Prostate gland (tissue), 2 donors: ENCODE results near the gene DUSP1. TPM values are rescaled to one million over a fixed set of nuclear protein-coding genes. Genes with fewer than 3 reads are reported as not detected.

Experiments
- DNase-seq: peaks from one replicate; pipeline ENCODE4 v3.0.0-alpha.2; 2019; ENCODE audit warnings: low spot score
- H3K27ac ChIP-seq, 2 donors: fragments of 200-600 bp; sonication (generic); 2 replicates each; pipeline ENCODE4 v1.5.1; 2017 to 2019
- H3K27me3 ChIP-seq: fragments of 200-600 bp; sonication (generic); replicated peaks from 2 replicates; pipeline ENCODE4 v1.5.1; 2019; ENCODE audit not compliant: insufficient read depth
- H3K36me3 ChIP-seq, 2 donors: fragments of 200-600 bp; sonication (generic); 1 replicate in 1 of 2; 2 replicates in 1 of 2; pipeline versions ENCODE4 v1.5.1 to v1.8.1; 2017 to 2019
- H3K4me1 ChIP-seq: fragments of 200-600 bp; sonication (generic); replicated peaks from 2 replicates; pipeline ENCODE4 v1.5.1; 2019
- H3K4me3 ChIP-seq, 2 donors: fragments of 200-600 bp; sonication (generic); 2 replicates each; pipeline ENCODE4 v1.5.1; 2017 to 2019
- H3K9me3 ChIP-seq: fragments of 200-600 bp; sonication (generic); 2 replicates; pipeline ENCODE4 v1.5.1; 2017
- POLR2A ChIP-seq: fragments of 450-650 bp; IDR thresholded peaks from one replicate; pipeline ENCODE4 v1.6.1; 2016; ENCODE audit warnings: antibody characterized with exemption, mild to moderate bottlenecking
- POLR2AphosphoS5 ChIP-seq: sonication (generic); formaldehyde crosslinking; IDR thresholded peaks from one replicate; pipeline ENCODE4 v1.6.1; 2017; ENCODE audit warnings: antibody characterized with exemption
- WGBS: methylation state at CpG from one replicate; pipeline ENCODE4 v1.1.5; 2018; 5-methylcytosine and 5-hydroxymethylcytosine counted together
- intact Hi-C: fragments of 100-400 bp; cut with DNase I; formaldehyde crosslinking; loops from one replicate; pipeline ENCODE4 v1.14.2; 2022
- total RNA-seq, 2 donors: library from RNA; depleted of rRNA; stranded (reverse); fragments of >200 nt; gene quantifications; one replicate each; pipeline ENCODE4 v1.1.0, GENCODE V29; 2016
- TF ChIP-seq, protein P1 (sequence below), 4 experiments: fragments of 200-600 bp in 2 of 4; fragments of 450-650 bp in 2 of 4; sonication (generic) in 2 of 4; IDR thresholded peaks; 1 replicate in 3 of 4; 2 replicates in 1 of 4; pipeline ENCODE4 v1.5.1; 2016 to 2019; ENCODE audit warnings: antibody characterized with exemption in 4 of 4, mild to moderate bottlenecking in 2 of 4, moderate library complexity in 2 of 4

Gene DUSP1, protein sequence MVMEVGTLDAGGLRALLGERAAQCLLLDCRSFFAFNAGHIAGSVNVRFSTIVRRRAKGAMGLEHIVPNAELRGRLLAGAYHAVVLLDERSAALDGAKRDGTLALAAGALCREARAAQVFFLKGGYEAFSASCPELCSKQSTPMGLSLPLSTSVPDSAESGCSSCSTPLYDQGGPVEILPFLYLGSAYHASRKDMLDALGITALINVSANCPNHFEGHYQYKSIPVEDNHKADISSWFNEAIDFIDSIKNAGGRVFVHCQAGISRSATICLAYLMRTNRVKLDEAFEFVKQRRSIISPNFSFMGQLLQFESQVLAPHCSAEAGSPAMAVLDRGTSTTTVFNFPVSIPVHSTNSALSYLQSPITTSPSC
- total RNA-seq: 100 to 1,000 TPM; 559 to 659 TPM

GRCh38 chr5:172770675-172771438, at the start of gene DUSP1:
DUSP1 (minus strand) TSS chr5:172771195; CDS start chr5:172770952, 243 bp downstream.
- Histone ChIP-seq H3K4me3 (peak within 1 kb of the TSS; percentile 76 to 92), H3K9me3 (no peaks in the 10 kb centered on the region), H3K4me1 (peaks cover 17% of the 10 kb centered on the region), H3K27me3 (no peaks in the 10 kb centered on the region), H3K27ac (peak within 1 kb of the TSS; percentile 98 to 100), H3K36me3 (peaks cover 12 to 22% of the 10 kb centered on the region in 2 donors)
- DNase-seq: peak; percentile 99
- WGBS: under 1% methylated on average over 44 of the region's 89 CpGs
- intact Hi-C loops: loop anchor here (1.0 kb wide), 1 partner anchor 133 kb away; no protein-coding TSS in a partner anchor
- TF ChIP-seq, protein P1, sequence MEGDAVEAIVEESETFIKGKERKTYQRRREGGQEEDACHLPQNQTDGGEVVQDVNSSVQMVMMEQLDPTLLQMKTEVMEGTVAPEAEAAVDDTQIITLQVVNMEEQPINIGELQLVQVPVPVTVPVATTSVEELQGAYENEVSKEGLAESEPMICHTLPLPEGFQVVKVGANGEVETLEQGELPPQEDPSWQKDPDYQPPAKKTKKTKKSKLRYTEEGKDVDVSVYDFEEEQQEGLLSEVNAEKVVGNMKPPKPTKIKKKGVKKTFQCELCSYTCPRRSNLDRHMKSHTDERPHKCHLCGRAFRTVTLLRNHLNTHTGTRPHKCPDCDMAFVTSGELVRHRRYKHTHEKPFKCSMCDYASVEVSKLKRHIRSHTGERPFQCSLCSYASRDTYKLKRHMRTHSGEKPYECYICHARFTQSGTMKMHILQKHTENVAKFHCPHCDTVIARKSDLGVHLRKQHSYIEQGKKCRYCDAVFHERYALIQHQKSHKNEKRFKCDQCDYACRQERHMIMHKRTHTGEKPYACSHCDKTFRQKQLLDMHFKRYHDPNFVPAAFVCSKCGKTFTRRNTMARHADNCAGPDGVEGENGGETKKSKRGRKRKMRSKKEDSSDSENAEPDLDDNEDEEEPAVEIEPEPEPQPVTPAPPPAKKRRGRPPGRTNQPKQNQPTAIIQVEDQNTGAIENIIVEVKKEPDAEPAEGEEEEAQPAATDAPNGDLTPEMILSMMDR (IDR thresholded peaks at IDR 0.05): peak in 2 of 4 experiments; percentile 63 to 64
- peak; percentile 100 for TF ChIP-seq POLR2AphosphoS5
- TF ChIP-seq POLR2A: peak; percentile 99

GRCh38 chr5:172820046-172820767, 49.2 kb upstream of the DUSP1 start:
- Histone ChIP-seq H3K4me3 (no peak overlapping the region), H3K4me1 (peaks cover 4% of the 10 kb centered on the region), H3K9me3 (no peaks in the 10 kb centered on the region), H3K27me3 (no peaks in the 10 kb centered on the region), H3K27ac (no peak overlapping the region), H3K36me3 (no peaks in the 10 kb centered on the region)
- TF ChIP-seq, protein P1 (IDR thresholded peaks at IDR 0.05): no peak
- TF ChIP-seq POLR2A (peak; percentile 45), POLR2AphosphoS5 (peak; percentile 35)
- peak; percentile 65 for DNase-seq
- intact Hi-C loops: no loop called here
- 26% methylated on average over 16 of the region's 16 CpGs for WGBS

- no peak for DNase-seq
- no peak for TF ChIP-seq POLR2A
- H3K4me3 ChIP-seq: no peak overlapping the region
- intact Hi-C loops: no loop called here
- H3K27me3 ChIP-seq: no peaks in the 10 kb centered on the region
- no peaks in the 10 kb centered on the region for H3K36me3 ChIP-seq
- no peak overlapping the region for H3K27ac ChIP-seq
- no peaks in the 10 kb centered on the region for H3K9me3 ChIP-seq
- H3K4me1 ChIP-seq: peaks cover 4% of the 10 kb centered on the region
- 83% methylated on average over 3 of the region's 3 CpGs for WGBS
These were observed 48.6 kb upstream of the DUSP1 start for GRCh38 chr5:172819569-172819968.

- Histone ChIP-seq H3K27ac (no peak overlapping the region), H3K9me3 (no peaks in the 10 kb centered on the region), H3K36me3 (no peaks in the 10 kb centered on the region), H3K4me3 (no peak overlapping the region), H3K4me1 (peaks cover 4% of the 10 kb centered on the region), H3K27me3 (no peaks in the 10 kb centered on the region)
- 96% methylated on average over 3 of the region's 3 CpGs for WGBS
- intact Hi-C loops: no loop called here
- DNase-seq: no peak
- TF ChIP-seq POLR2A (no peak), POLR2AphosphoS5 (no peak)
- TF ChIP-seq, protein P1 (IDR thresholded peaks at IDR 0.05): no peak
These were observed 47.1 kb upstream of the DUSP1 start for GRCh38 chr5:172818081-172818480.

DNA sequence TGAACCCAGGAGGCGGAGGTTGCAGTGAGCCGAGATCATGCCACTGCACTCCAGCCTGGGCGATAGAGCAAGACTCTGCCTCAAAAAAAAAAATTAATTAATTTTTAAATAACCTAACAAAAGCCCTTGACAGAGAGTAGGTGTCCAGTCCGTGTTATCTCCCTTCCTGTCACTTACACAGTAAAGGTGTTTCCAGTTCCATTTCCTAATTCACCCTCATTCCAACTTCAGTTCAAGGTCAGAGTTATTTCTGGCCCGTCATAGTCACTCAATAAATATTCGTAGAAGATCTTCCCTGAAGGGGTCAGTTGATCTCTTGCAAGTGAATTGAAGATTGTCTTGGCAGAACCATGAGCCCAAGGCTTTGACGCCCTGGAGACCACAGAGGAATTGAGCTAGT, 46.7 kb upstream of the DUSP1 start:
- no peak for DNase-seq
- no peak overlapping the region for H3K4me3 ChIP-seq
- TF ChIP-seq POLR2A: no peak
- TF ChIP-seq POLR2AphosphoS5: no peak
- TF ChIP-seq, protein P1 (IDR thresholded peaks at IDR 0.05): no peak
- intact Hi-C loops: no loop called here
- H3K27me3 ChIP-seq: no peaks in the 10 kb centered on the region
- H3K27ac ChIP-seq: no peak overlapping the region
- no peaks in the 10 kb centered on the region for H3K9me3 ChIP-seq
- 93% methylated on average over 7 of the region's 7 CpGs for WGBS
- H3K36me3 ChIP-seq: no peaks in the 10 kb centered on the region
- H3K4me1 ChIP-seq: peaks cover 4% of the 10 kb centered on the region
